ENCODE data around the gene SLC8A2.

SLC8A2 gene

DNA sequence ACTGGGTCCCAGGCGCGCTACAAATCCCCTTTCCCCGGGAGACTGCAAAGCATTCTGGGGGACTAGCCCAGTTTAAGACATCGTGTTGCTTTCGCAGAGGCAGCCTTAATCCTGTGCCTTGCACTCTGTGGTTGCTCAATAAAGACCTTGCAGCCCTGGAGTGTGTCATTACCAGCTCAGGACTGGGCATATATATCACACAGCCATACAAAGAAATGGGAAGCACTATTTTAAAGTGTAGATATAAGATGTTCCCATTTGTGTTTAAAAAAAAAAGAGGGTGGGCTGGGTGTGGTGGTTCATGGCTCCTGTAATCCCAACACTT is 32.1 kb upstream of the SLC8A2 start:
- no peaks in the 10 kb centered on the region for H3K4me1 ChIP-seq (ENCODE audit: control insufficient read depth, insufficient read depth, low read length, poor library complexity, severe bottlenecking)
- no peaks in the 10 kb centered on the region for H3K9me3 ChIP-seq (ENCODE audit: control insufficient read depth, low read length)
- H3K36me3 ChIP-seq (ENCODE audit: control insufficient read depth, insufficient read depth, low read length), result peaks cover 51% of the 10 kb centered on the region
- H3K4me3 ChIP-seq (ENCODE audit: insufficient read depth, low read depth, low read length, poor library complexity, severe bottlenecking), result no peak overlapping the region
- no peak overlapping the region for H3K27ac ChIP-seq (ENCODE audit: insufficient read depth, low read length, poor library complexity, severe bottlenecking)
- DNase-seq, result no peak
- no peaks in the 10 kb centered on the region for H3K27me3 ChIP-seq (replicated peaks; ENCODE audit: control insufficient read depth, insufficient read depth, low read length, poor library complexity, severe bottlenecking)

DNA sequence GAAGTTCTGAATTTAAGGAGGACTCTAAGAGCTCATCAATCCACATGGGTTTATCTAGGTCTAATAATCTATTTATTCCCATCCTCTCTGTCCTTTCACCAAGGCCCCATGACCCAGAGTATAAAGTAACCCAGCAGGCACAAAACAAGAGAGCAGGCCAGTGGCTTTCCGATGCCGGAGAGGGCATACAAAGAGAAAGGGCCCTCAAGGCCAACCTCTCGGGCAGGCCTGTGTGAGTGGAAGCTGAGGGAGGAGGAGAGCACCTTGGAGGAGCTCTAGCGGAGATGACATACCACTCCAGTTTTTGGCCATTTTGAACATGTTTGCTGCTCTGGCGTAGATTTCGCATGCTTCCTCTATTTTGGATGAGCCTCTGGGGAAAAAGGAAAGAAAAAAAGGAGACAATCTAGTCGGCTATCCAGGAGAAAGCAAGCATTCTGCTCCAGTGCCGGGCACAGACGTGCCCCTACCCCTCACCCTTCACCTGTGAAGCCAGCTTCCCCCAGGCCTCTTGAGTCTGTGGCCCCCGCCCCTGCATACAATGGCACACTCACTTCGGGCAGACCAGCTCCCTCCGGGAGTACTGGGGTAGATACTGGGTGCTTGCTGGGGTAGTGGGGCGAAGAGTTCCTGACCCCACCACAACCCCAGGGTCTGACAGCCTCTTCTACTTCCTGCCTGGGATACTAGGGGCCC is 31.6 kb upstream of the SLC8A2 start:
- Histone ChIP-seq H3K4me1 (ENCODE audit: control insufficient read depth, insufficient read depth, low read length, poor library complexity, severe bottlenecking) (no peaks in the 10 kb centered on the region), H3K27ac (ENCODE audit: insufficient read depth, low read length, poor library complexity, severe bottlenecking) (no peak overlapping the region), H3K36me3 (ENCODE audit: control insufficient read depth, insufficient read depth, low read length) (peaks cover 55% of the 10 kb centered on the region), H3K27me3 (replicated peaks; ENCODE audit: control insufficient read depth, insufficient read depth, low read length, poor library complexity, severe bottlenecking) (no peaks in the 10 kb centered on the region), H3K4me3 (ENCODE audit: insufficient read depth, low read depth, low read length, poor library complexity, severe bottlenecking) (no peak overlapping the region), H3K9me3 (ENCODE audit: control insufficient read depth, low read length) (no peaks in the 10 kb centered on the region)
- no peak for DNase-seq

DNA sequence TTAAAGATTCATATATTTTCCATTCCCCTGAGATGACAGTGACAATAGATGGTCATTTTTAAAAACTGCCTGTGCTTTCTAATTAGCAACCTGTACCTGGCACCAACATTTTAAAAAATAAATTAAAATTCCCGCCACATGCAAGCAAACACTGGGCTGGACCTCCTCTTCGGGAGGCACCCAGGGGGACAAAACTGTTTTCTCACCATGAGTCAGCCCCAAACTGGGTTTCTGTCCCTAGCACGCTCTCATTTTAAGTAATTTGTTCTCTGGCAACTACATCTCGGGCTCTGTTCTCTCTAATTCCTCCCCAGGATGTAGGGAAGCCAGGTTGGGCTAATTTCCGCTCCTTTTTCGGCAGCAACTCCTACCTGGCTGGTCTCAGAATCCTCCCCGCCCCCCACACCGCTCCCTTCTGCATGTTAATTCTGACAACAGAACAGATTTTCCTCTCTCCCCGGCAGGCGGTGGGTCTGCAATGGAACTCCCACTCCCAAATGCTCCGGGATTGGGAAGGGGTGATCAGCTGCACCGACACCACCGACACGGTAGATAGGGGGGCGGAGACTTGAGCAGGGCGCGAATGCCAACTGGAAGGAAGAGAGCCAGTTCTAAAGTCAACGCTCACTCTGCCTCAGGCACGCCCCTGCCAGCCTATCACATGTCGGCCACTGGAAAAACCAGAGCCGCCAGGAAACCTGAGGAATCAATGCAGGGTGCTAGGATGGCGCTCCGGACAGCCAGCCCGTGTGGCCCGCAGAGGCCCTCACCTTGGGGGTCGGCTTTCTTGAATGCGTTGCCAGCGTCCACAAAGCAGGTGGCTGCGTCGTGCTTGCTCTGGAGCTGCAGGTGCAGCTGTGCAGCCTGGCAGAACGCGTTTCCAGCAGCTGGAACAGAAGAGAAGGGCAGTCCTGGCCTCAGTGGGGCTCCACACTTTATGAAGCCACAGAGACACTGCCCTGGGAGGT is 28.5 kb upstream of the SLC8A2 start:
- Histone ChIP-seq H3K27ac (ENCODE audit: insufficient read depth, low read length, poor library complexity, severe bottlenecking) (no peak overlapping the region), H3K27me3 (replicated peaks; ENCODE audit: control insufficient read depth, insufficient read depth, low read length, poor library complexity, severe bottlenecking) (no peaks in the 10 kb centered on the region), H3K9me3 (ENCODE audit: control insufficient read depth, low read length) (no peaks in the 10 kb centered on the region), H3K4me1 (ENCODE audit: control insufficient read depth, insufficient read depth, low read length, poor library complexity, severe bottlenecking) (no peaks in the 10 kb centered on the region), H3K4me3 (ENCODE audit: insufficient read depth, low read depth, low read length, poor library complexity, severe bottlenecking) (no peak overlapping the region), H3K36me3 (ENCODE audit: control insufficient read depth, insufficient read depth, low read length) (peaks cover 74% of the 10 kb centered on the region)
- no peak for DNase-seq

- no peaks in the 10 kb centered on the region for H3K4me1 ChIP-seq (ENCODE audit: control insufficient read depth, insufficient read depth, low read length, poor library complexity, severe bottlenecking)
- no peak overlapping the region for H3K27ac ChIP-seq (ENCODE audit: insufficient read depth, low read length, poor library complexity, severe bottlenecking)
- no peaks in the 10 kb centered on the region for H3K27me3 ChIP-seq (replicated peaks; ENCODE audit: control insufficient read depth, insufficient read depth, low read length, poor library complexity, severe bottlenecking)
- DNase-seq, result no peak
- H3K9me3 ChIP-seq (ENCODE audit: control insufficient read depth, low read length), result no peaks in the 10 kb centered on the region
- no peak overlapping the region for H3K4me3 ChIP-seq (ENCODE audit: insufficient read depth, low read depth, low read length, poor library complexity, severe bottlenecking)
- peaks cover 70% of the 10 kb centered on the region for H3K36me3 ChIP-seq (ENCODE audit: control insufficient read depth, insufficient read depth, low read length)
Measured at GRCh38 chr19:47499371-47499770, 27.7 kb upstream of the SLC8A2 start.

DNA sequence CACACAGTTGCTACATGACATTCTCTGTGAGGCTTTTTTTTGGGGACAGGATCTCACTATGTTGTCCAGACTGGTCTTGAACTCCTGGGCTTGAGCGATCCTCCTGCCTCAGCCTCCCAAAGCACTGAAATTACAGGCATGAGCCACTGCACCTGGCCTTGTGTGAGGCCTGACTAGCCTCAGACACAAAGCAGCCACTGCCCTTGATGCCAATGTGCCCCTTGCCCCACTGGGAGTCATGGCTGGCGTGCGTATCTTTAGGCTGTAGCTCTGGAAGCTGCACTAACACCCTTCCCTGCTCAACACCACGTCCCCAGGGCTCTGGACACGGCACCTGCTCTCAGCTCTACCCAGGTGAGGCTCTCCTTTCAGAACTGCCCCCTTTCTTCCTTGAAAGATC is 26.9 kb upstream of the SLC8A2 start:
- H3K27ac ChIP-seq (ENCODE audit: insufficient read depth, low read length, poor library complexity, severe bottlenecking), result no peak overlapping the region
- H3K4me1 ChIP-seq (ENCODE audit: control insufficient read depth, insufficient read depth, low read length, poor library complexity, severe bottlenecking), result no peaks in the 10 kb centered on the region
- H3K27me3 ChIP-seq (replicated peaks; ENCODE audit: control insufficient read depth, insufficient read depth, low read length, poor library complexity, severe bottlenecking), result no peaks in the 10 kb centered on the region
- no peak overlapping the region for H3K4me3 ChIP-seq (ENCODE audit: insufficient read depth, low read depth, low read length, poor library complexity, severe bottlenecking)
- peaks cover 69% of the 10 kb centered on the region for H3K36me3 ChIP-seq (ENCODE audit: control insufficient read depth, insufficient read depth, low read length)
- H3K9me3 ChIP-seq (ENCODE audit: control insufficient read depth, low read length), result no peaks in the 10 kb centered on the region
- no peak for DNase-seq

- no peaks in the 10 kb centered on the region for H3K9me3 ChIP-seq (ENCODE audit: control insufficient read depth, low read length)
- no peaks in the 10 kb centered on the region for H3K27me3 ChIP-seq (replicated peaks; ENCODE audit: control insufficient read depth, insufficient read depth, low read length, poor library complexity, severe bottlenecking)
- no peak overlapping the region for H3K27ac ChIP-seq (ENCODE audit: insufficient read depth, low read length, poor library complexity, severe bottlenecking)
- DNase-seq, result no peak
- H3K36me3 ChIP-seq (ENCODE audit: control insufficient read depth, insufficient read depth, low read length), result peaks cover 70% of the 10 kb centered on the region
- H3K4me1 ChIP-seq (ENCODE audit: control insufficient read depth, insufficient read depth, low read length, poor library complexity, severe bottlenecking), result no peaks in the 10 kb centered on the region
- H3K4me3 ChIP-seq (ENCODE audit: insufficient read depth, low read depth, low read length, poor library complexity, severe bottlenecking), result no peak overlapping the region
Measured at GRCh38 chr19:47497821-47498520, 26.3 kb upstream of the SLC8A2 start.

DNA sequence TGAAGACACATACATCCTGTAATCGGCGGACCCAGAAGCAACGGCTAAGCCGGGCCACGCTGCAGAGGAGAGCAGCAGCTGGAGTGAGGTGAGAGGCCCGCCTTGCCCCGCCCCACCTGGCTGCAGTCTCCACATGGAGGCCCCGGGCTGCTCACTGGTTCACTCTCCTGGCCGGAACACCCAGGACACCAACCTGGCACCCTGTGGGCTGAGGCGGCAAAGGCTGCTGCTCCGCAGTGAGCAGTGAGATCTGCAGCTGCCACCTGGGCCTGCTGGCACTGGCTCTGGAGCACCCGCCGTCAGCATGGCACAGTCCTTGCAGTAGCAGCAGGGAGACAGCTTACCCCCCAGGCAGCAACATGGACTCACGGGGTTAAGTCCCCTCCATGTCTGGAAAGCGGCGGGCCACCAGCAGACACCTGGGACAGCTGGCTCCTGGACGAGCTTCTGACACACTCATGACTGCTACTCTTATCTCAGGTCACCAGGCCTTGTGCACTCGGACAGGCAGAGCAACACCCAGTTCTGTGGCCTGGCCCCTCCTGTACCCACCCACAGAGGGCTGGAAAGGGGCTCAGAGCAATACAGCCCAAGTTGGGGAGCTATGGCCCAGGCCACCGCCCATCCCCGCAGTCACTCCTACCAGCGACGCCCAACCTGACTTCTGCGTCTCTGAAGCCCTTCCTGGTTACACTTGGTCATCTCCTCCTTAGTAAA is 25.5 kb upstream of the SLC8A2 start:
- Histone ChIP-seq H3K4me1 (ENCODE audit: control insufficient read depth, insufficient read depth, low read length, poor library complexity, severe bottlenecking) (no peaks in the 10 kb centered on the region), H3K36me3 (ENCODE audit: control insufficient read depth, insufficient read depth, low read length) (peaks cover 73% of the 10 kb centered on the region), H3K27ac (ENCODE audit: insufficient read depth, low read length, poor library complexity, severe bottlenecking) (no peak overlapping the region)

GRCh38 chr19:47495478-47496372 is 24.0 kb upstream of the SLC8A2 start:
- no peak overlapping the region for H3K4me3 ChIP-seq (ENCODE audit: insufficient read depth, low read depth, low read length, poor library complexity, severe bottlenecking)
- H3K27me3 ChIP-seq (replicated peaks; ENCODE audit: control insufficient read depth, insufficient read depth, low read length, poor library complexity, severe bottlenecking), result no peaks in the 10 kb centered on the region
- H3K36me3 ChIP-seq (ENCODE audit: control insufficient read depth, insufficient read depth, low read length), result peaks cover 75% of the 10 kb centered on the region
- DNase-seq, result no peak
- no peaks in the 10 kb centered on the region for H3K4me1 ChIP-seq (ENCODE audit: control insufficient read depth, insufficient read depth, low read length, poor library complexity, severe bottlenecking)
- no peak overlapping the region for H3K27ac ChIP-seq (ENCODE audit: insufficient read depth, low read length, poor library complexity, severe bottlenecking)
- H3K9me3 ChIP-seq (ENCODE audit: control insufficient read depth, low read length), result no peaks in the 10 kb centered on the region

More for the DNA sequence above, 25.5 kb upstream of the SLC8A2 start:
- DNase-seq, result no peak
- Histone ChIP-seq H3K9me3 (ENCODE audit: control insufficient read depth, low read length) (no peaks in the 10 kb centered on the region), H3K4me3 (ENCODE audit: insufficient read depth, low read depth, low read length, poor library complexity, severe bottlenecking) (no peak overlapping the region), H3K27me3 (replicated peaks; ENCODE audit: control insufficient read depth, insufficient read depth, low read length, poor library complexity, severe bottlenecking) (no peaks in the 10 kb centered on the region)

DNA sequence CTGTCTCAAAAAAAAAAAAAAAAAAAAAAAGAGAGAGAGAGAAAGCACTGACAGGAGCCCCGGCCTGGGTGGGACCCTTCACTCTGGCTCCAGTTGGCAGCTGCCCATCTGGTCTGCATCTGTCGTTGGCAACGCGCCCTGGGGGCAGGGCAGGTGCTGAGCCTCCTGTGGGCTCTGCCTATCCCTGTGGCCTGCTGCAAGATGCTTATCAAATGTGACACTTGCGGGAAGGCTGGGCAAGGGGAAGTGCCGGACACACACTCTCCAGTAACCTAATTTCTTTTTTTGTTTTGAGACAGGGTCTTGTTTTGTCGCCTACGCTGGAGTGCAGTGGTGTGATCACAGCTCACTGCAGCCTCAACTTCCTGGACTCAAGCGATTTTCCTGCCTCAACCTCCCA is 23.0 kb upstream of the SLC8A2 start:
- no peaks in the 10 kb centered on the region for H3K9me3 ChIP-seq (ENCODE audit: control insufficient read depth, low read length)
- no peak overlapping the region for H3K27ac ChIP-seq (ENCODE audit: insufficient read depth, low read length, poor library complexity, severe bottlenecking)
- H3K36me3 ChIP-seq (ENCODE audit: control insufficient read depth, insufficient read depth, low read length), result peaks cover 70% of the 10 kb centered on the region
- no peak for DNase-seq
- H3K27me3 ChIP-seq (replicated peaks; ENCODE audit: control insufficient read depth, insufficient read depth, low read length, poor library complexity, severe bottlenecking), result no peaks in the 10 kb centered on the region
- H3K4me1 ChIP-seq (ENCODE audit: control insufficient read depth, insufficient read depth, low read length, poor library complexity, severe bottlenecking), result no peaks in the 10 kb centered on the region
- no peak overlapping the region for H3K4me3 ChIP-seq (ENCODE audit: insufficient read depth, low read depth, low read length, poor library complexity, severe bottlenecking)
